ENCODE data around the gene EVC2. TPM values are rescaled to one million over a fixed set of nuclear protein-coding genes. Genes with fewer than 3 reads are reported as not detected.

EVC2 gene
- total RNA-seq, 2 donors from 2014 or later, result 0.49 to 0.93 TPM

GRCh38 chr4:5750052-5750945, 41.9 kb upstream of the EVC2 start:
- intact Hi-C loops (cut with DNase I), result no loop called here
- Histone ChIP-seq H3K9me3 (no peaks in the 10 kb centered on the region), H3K4me1 (no peaks in the 10 kb centered on the region), H3K27me3 (no peaks in the 10 kb centered on the region), H3K4me3 (no peak overlapping the region), H3K36me3 (no peaks in the 10 kb centered on the region), H3K27ac (no peak overlapping the region), H3K9ac (ENCODE audit: low read depth in 2 of 2, low read length in 2 of 2) (no peak overlapping the region)
- no peak for DNase-seq
- no peak for TF ChIP-seq CTCF (IDR thresholded peaks at IDR 0.05)

- Histone ChIP-seq H3K27ac (no peak overlapping the region), H3K9ac (ENCODE audit: low read depth in 2 of 2, low read length in 2 of 2) (no peak overlapping the region), H3K36me3 (no peaks in the 10 kb centered on the region), H3K4me3 (no peak overlapping the region), H3K27me3 (no peaks in the 10 kb centered on the region), H3K4me1 (no peaks in the 10 kb centered on the region), H3K9me3 (no peaks in the 10 kb centered on the region)
- no peak for DNase-seq
- TF ChIP-seq CTCF (IDR thresholded peaks at IDR 0.05), result no peak
- intact Hi-C loops (cut with DNase I), result no loop called here
Measured at GRCh38 chr4:5749568-5749967, 41.2 kb upstream of the EVC2 start.

- no peaks in the 10 kb centered on the region for H3K36me3 ChIP-seq
- H3K9me3 ChIP-seq, result no peaks in the 10 kb centered on the region
- no peak overlapping the region for H3K9ac ChIP-seq (ENCODE audit: low read depth in 2 of 2, low read length in 2 of 2)
- no peak for DNase-seq
- intact Hi-C loops (cut with DNase I), result no loop called here
- peak overlapping the region; percentile 13 for H3K27ac ChIP-seq
- no peaks in the 10 kb centered on the region for H3K27me3 ChIP-seq
- H3K4me1 ChIP-seq, result no peaks in the 10 kb centered on the region
- TF ChIP-seq CTCF (IDR thresholded peaks at IDR 0.05), result no peak
- no peak overlapping the region for H3K4me3 ChIP-seq
Measured at GRCh38 chr4:5747738-5748375, 39.5 kb upstream of the EVC2 start.

GRCh38 chr4:5746829-5747737, 38.7 kb upstream of the EVC2 start:
- intact Hi-C loops (cut with DNase I), result no loop called here
- Histone ChIP-seq H3K9ac (ENCODE audit: low read depth in 2 of 2, low read length in 2 of 2) (no peak overlapping the region), H3K4me1 (no peaks in the 10 kb centered on the region), H3K9me3 (no peaks in the 10 kb centered on the region), H3K4me3 (no peak overlapping the region), H3K27me3 (no peaks in the 10 kb centered on the region), H3K27ac (peak overlapping the region; percentile 13), H3K36me3 (no peaks in the 10 kb centered on the region)
- no peak for TF ChIP-seq CTCF (IDR thresholded peaks at IDR 0.05)
- DNase-seq, result no peak

- no peak for TF ChIP-seq CTCF (IDR thresholded peaks at IDR 0.05)
- H3K4me3 ChIP-seq, result no peak overlapping the region
- no peak for DNase-seq
- H3K9ac ChIP-seq (ENCODE audit: low read depth in 2 of 2, low read length in 2 of 2), result no peak overlapping the region
- no peaks in the 10 kb centered on the region for H3K9me3 ChIP-seq
- H3K4me1 ChIP-seq, result no peaks in the 10 kb centered on the region
- no peaks in the 10 kb centered on the region for H3K36me3 ChIP-seq
- intact Hi-C loops (cut with DNase I), result no loop called here
- no peak overlapping the region for H3K27ac ChIP-seq
- H3K27me3 ChIP-seq, result no peaks in the 10 kb centered on the region
Measured at GRCh38 chr4:5746250-5746649, 37.9 kb upstream of the EVC2 start.
